ENCODE data around the gene PTGFRN. TPM values are rescaled to one million over a fixed set of nuclear protein-coding genes. Genes with fewer than 3 reads are reported as not detected.

PTGFRN gene
- total RNA-seq, 3 donors from 2014 or later (not counting 1 experiment from before 2014, with no cell fraction given), result 0.71 to 1.4 (median 0.79) TPM

DNA sequence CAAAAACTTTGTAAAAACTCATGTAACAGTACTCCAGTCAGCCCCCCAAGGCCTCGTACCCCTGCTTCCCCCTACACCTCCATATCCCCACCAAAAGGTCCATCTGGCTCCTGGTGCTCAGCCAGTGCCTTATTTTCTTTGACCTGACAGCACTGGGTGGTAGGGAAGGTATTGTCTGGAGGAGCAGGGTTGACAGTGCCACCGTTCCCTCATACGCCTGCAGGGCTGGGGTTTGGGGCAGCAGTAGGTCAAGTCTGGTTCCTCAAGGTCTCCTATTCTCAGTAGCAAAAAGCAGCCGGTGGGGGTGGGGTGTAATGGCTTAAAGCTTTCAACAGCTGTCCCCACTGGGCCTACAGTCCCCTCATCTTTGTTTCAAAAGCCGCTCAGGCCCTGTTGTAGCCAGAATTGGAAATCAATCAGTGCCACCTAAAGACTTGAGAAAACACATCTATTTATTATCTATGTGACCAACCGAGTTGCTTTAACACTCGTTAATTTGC is 125.1 kb downstream of the PTGFRN start:
- DNase-seq (no peak), ATAC-seq (no peak)
- Histone ChIP-seq H3K4me3 (ENCODE audit: low read length) (no peak overlapping the region), H3K27me3 (ENCODE audit: control insufficient read depth, insufficient read depth, low read length) (no peaks in the 10 kb centered on the region), H3K36me3 (ENCODE audit: control insufficient read depth, insufficient read depth, low read length) (no peaks in the 10 kb centered on the region), H3K4me1 (ENCODE audit: control insufficient read depth, insufficient read depth, low read length) (no peaks in the 10 kb centered on the region), H3K27ac (ENCODE audit: low read length) (no peak overlapping the region), H3K9me3 (ENCODE audit: control insufficient read depth, insufficient read depth, low read length) (no peaks in the 10 kb centered on the region)
- no peaks in the 10 kb centered on the region for H3K4me1 Mint-ChIP-seq
- no peak overlapping the region for H3K4me3 Mint-ChIP-seq
- intact Hi-C loops (cut with micrococcal nuclease), result no loop called here
- no peaks in the 10 kb centered on the region for H3K9me3 Mint-ChIP-seq
- H3K36me3 Mint-ChIP-seq, result no peaks in the 10 kb centered on the region
- TF ChIP-seq CTCF (IDR thresholded peaks at IDR 0.05), result no peak
- 94% methylated on average over 6 of the region's 7 CpGs for WGBS (ENCODE audit: insufficient coverage)
- no peaks in the 10 kb centered on the region for H3K27me3 Mint-ChIP-seq (ENCODE audit: low read depth in 2 of 2)
- no peak overlapping the region for H3K27ac Mint-ChIP-seq

- DNase-seq, result no peak
- H3K9me3 Mint-ChIP-seq, result no peaks in the 10 kb centered on the region
- H3K4me3 ChIP-seq (ENCODE audit: low read length), result no peak overlapping the region
- no peak for TF ChIP-seq CTCF (IDR thresholded peaks at IDR 0.05)
- H3K27ac Mint-ChIP-seq, result no peak overlapping the region
- no peaks in the 10 kb centered on the region for H3K4me1 ChIP-seq (ENCODE audit: control insufficient read depth, insufficient read depth, low read length)
- no peak overlapping the region for H3K27ac ChIP-seq (ENCODE audit: low read length)
- intact Hi-C loops (cut with micrococcal nuclease), result no loop called here
- H3K36me3 Mint-ChIP-seq, result no peaks in the 10 kb centered on the region
- no peak overlapping the region for H3K4me3 Mint-ChIP-seq
- no peaks in the 10 kb centered on the region for H3K4me1 Mint-ChIP-seq
- no peaks in the 10 kb centered on the region for H3K27me3 Mint-ChIP-seq (ENCODE audit: low read depth in 2 of 2)
- 77% methylated on average over 6 of the region's 6 CpGs for WGBS (ENCODE audit: insufficient coverage)
- no peaks in the 10 kb centered on the region for H3K36me3 ChIP-seq (ENCODE audit: control insufficient read depth, insufficient read depth, low read length)
- no peaks in the 10 kb centered on the region for H3K27me3 ChIP-seq (ENCODE audit: control insufficient read depth, insufficient read depth, low read length)
- no peak for ATAC-seq
- H3K9me3 ChIP-seq (ENCODE audit: control insufficient read depth, insufficient read depth, low read length), result no peaks in the 10 kb centered on the region
Observed at GRCh38 chr1:117036018-117036461, 126.3 kb downstream of the PTGFRN start.

GRCh38 chr1:117037802-117038201 is 128.1 kb downstream of the PTGFRN start:
- DNase-seq (no peak), ATAC-seq (no peak)
- no peaks in the 10 kb centered on the region for H3K27me3 Mint-ChIP-seq (ENCODE audit: low read depth in 2 of 2)
- Histone ChIP-seq H3K4me1 (ENCODE audit: control insufficient read depth, insufficient read depth, low read length) (no peaks in the 10 kb centered on the region), H3K27ac (ENCODE audit: low read length) (no peak overlapping the region), H3K4me3 (ENCODE audit: low read length) (no peak overlapping the region), H3K27me3 (ENCODE audit: control insufficient read depth, insufficient read depth, low read length) (no peaks in the 10 kb centered on the region), H3K9me3 (ENCODE audit: control insufficient read depth, insufficient read depth, low read length) (no peaks in the 10 kb centered on the region), H3K36me3 (ENCODE audit: control insufficient read depth, insufficient read depth, low read length) (no peaks in the 10 kb centered on the region)
- no peaks in the 10 kb centered on the region for H3K4me1 Mint-ChIP-seq
- no peak overlapping the region for H3K4me3 Mint-ChIP-seq
- intact Hi-C loops (cut with micrococcal nuclease), result no loop called here
- no peaks in the 10 kb centered on the region for H3K9me3 Mint-ChIP-seq
- 100% methylated on average over 1 of the region's 1 CpG for WGBS (ENCODE audit: insufficient coverage)
- H3K27ac Mint-ChIP-seq, result no peak overlapping the region
- TF ChIP-seq CTCF (IDR thresholded peaks at IDR 0.05), result no peak
- no peaks in the 10 kb centered on the region for H3K36me3 Mint-ChIP-seq

DNA sequence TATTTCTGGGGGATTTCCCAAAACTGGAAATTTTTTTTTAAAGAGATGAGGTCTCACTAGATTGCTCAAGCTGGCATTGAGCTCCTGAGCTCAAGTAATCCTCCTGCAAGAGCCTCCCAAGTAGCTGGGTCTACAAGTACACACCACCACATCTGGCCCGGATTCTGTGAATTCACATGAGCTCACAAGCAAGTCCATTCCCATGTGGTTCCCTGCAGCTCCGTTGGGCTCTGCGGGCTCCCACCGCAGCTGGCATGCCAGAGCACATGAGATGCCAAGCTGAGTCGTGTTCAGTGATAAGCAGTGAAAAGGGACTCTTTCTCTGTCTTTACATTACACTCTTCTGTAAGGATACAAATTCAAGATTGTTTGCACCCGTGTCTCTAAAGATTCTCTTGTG is 128.5 kb downstream of the PTGFRN start:
- Mint-ChIP-seq H3K27me3 (ENCODE audit: low read depth in 2 of 2) (no peaks in the 10 kb centered on the region), H3K27ac (no peak overlapping the region), H3K36me3 (no peaks in the 10 kb centered on the region), H3K9me3 (no peaks in the 10 kb centered on the region), H3K4me3 (no peak overlapping the region), H3K4me1 (no peaks in the 10 kb centered on the region)
- Histone ChIP-seq H3K4me3 (ENCODE audit: low read length) (no peak overlapping the region), H3K27me3 (ENCODE audit: control insufficient read depth, insufficient read depth, low read length) (no peaks in the 10 kb centered on the region), H3K36me3 (ENCODE audit: control insufficient read depth, insufficient read depth, low read length) (no peaks in the 10 kb centered on the region), H3K4me1 (ENCODE audit: control insufficient read depth, insufficient read depth, low read length) (no peaks in the 10 kb centered on the region), H3K27ac (ENCODE audit: low read length) (no peak overlapping the region), H3K9me3 (ENCODE audit: control insufficient read depth, insufficient read depth, low read length) (no peaks in the 10 kb centered on the region)
- no peak for ATAC-seq
- intact Hi-C loops (cut with micrococcal nuclease), result no loop called here
- no peak for TF ChIP-seq CTCF (IDR thresholded peaks at IDR 0.05)
- no peak for DNase-seq
- 95% methylated on average over 6 of the region's 6 CpGs for WGBS (ENCODE audit: insufficient coverage)
